LHCN-M2 (cell line): ENCODE data around the gene PARM1. TPM values are rescaled to one million over a fixed set of nuclear protein-coding genes. Genes with fewer than 3 reads are reported as not detected.
A peak's percentile ranks its signal among the peaks of the same experiment; 100 is the strongest.

Source experiments
- DNase-seq: peaks from one replicate; pipeline ENCODE4 v3.0.0-alpha.2; 2012; ENCODE audit warnings: low read depth
- polyA plus RNA-seq: library from polyadenylated mRNA; unstranded; fragments of >200 nt; gene quantifications from one replicate; pipeline ENCODE4 v1.2.1, GENCODE V29; 2012; ENCODE audit warnings: missing spikeins
- total RNA-seq: library from RNA; depleted of rRNA; stranded (reverse); fragments of >200 nt; gene quantifications from 2 replicates; pipeline ENCODE4 v1.2.3, GENCODE V29; 2014; rRNA removed

PARM1 gene
- 1.2 and 2.0 TPM in 2 replicates for total RNA-seq
- 0.38 TPM for polyA plus RNA-seq

GRCh38 chr4:74932832-74933561, at the start of gene PARM1:
Gene PARM1, plus strand, starts transcription at chr4:74933116. Its CDS starts 212 bp downstream, at chr4:74933328.
- peak; percentile 70 for DNase-seq

GRCh38 chr4:74884266-74884665, 48.6 kb upstream of the PARM1 start:
- no peak for DNase-seq

- DNase-seq: peak; percentile 23
Observed at GRCh38 chr4:74886484-74886883, 46.4 kb upstream of the PARM1 start.

- DNase-seq: no peak
Observed at GRCh38 chr4:74890341-74890740, 42.6 kb upstream of the PARM1 start.

- no peak for DNase-seq
Observed at GRCh38 chr4:74891037-74891436, 41.9 kb upstream of the PARM1 start.

GRCh38 chr4:74893171-74893570, 39.7 kb upstream of the PARM1 start:
- DNase-seq: no peak

GRCh38 chr4:74896595-74896994, 36.3 kb upstream of the PARM1 start:
- no peak for DNase-seq

GRCh38 chr4:74897386-74897785, 35.5 kb upstream of the PARM1 start:
- no peak for DNase-seq

- no peak for DNase-seq
Observed at GRCh38 chr4:74900862-74901261, 32.1 kb upstream of the PARM1 start.

- no peak for DNase-seq
Observed at GRCh38 chr4:74904509-74905065, 28.3 kb upstream of the PARM1 start.

GRCh38 chr4:74906771-74907170, 26.1 kb upstream of the PARM1 start:
- no peak for DNase-seq

- DNase-seq: no peak
Observed at GRCh38 chr4:74919783-74920182, 13.1 kb upstream of the PARM1 start.

GRCh38 chr4:74920704-74921103, 12.2 kb upstream of the PARM1 start:
- no peak for DNase-seq

GRCh38 chr4:74921490-74921889, 11.4 kb upstream of the PARM1 start:
- no peak for DNase-seq

GRCh38 chr4:74926007-74926406, 6.9 kb upstream of the PARM1 start:
- DNase-seq: no peak

- no peak for DNase-seq
Observed at GRCh38 chr4:74930162-74930561, 2.8 kb upstream of the PARM1 start.

- DNase-seq: no peak
Observed at GRCh38 chr4:74931376-74931775, 1.5 kb upstream of the PARM1 start.

GRCh38 chr4:74932010-74932409, 906 bp upstream of the PARM1 start:
- no peak for DNase-seq

GRCh38 chr4:74933562-74934015, 673 bp downstream of the PARM1 start:
- peak; percentile 1 for DNase-seq

- peak; percentile 19 for DNase-seq
Observed at GRCh38 chr4:74934016-74934831, 1.3 kb downstream of the PARM1 start.

- DNase-seq: no peak
Observed at GRCh38 chr4:74934888-74935287, 2.0 kb downstream of the PARM1 start.

GRCh38 chr4:74941123-74941522, 8.2 kb downstream of the PARM1 start:
- no peak for DNase-seq
